ENCODE results near the gene UBE4B. TPM values are rescaled to one million over a fixed set of nuclear protein-coding genes. Genes with fewer than 3 reads are reported as not detected.

UBE4B gene
- total RNA-seq, 1 experiment from 2014 or later = 44.7 TPM

DNA sequence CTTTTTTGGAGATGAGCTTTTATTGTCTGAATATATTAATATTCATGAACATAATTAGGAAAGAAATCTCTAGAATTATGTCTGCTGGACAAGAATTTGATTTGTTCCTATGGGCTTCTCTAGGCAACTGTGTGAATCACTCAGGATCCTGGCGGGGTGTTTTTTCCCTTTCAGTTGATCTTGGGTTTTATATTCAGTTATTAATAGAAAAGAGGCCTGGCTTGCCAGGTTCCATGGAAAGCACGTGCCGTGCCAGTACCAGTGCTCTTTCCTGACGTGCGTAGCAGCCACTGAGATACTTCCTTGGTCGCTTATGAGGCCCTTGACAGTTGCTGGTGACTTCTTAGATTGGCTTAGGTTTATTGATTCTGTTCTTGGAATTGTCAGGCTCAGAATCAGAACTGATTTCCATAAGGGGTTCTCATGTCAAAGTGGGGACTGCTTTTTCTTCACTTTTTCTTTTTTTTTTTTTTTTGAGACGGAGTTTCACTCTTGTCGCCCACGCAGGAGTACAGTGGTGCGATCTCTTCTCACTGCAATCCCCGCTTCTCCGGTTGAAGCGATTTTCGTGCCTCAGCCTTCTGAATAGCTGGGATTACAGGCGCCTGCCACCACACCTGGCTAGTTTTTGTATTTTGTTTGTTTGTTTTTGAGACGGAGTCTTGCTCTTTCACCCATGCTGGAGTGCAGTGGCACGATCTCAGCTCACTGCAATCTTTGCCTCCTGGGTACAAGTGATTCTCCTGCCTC is 129.0 kb downstream of the UBE4B start:
- no peaks in the 10 kb centered on the region; a peak in 1 of 4 replicates for H3K36me3 ChIP-seq (ENCODE audit: control insufficient read depth in 1 of 2, insufficient read depth in 2 of 2, low read length in 2 of 2)
- intact Hi-C loops (cut with micrococcal nuclease) = no loop called here
- DNase-seq (ENCODE audit: low read depth, low spot score) (no peak), ATAC-seq (no peak)
- H3K27me3 ChIP-seq (ENCODE audit: insufficient read depth, low read length) = no peaks in the 10 kb centered on the region
- H2AFZ ChIP-seq (ENCODE audit: low read depth, low read length, poor library complexity, severe bottlenecking) = no peak overlapping the region
- no peaks in the 10 kb centered on the region for H4K20me1 ChIP-seq (ENCODE audit: insufficient read depth)
- RAD21 ChIA-PET (ENCODE audit: low non-redundant PET in 1 of 2, low total read pairs in 2 of 2, uncharacterized antibody in 2 of 2, unreplicated experiment in 2 of 2) = no interaction called here
- H3K9ac ChIP-seq (ENCODE audit: low read length) = no peak overlapping the region
- no peaks in the 10 kb centered on the region for H3K9me2 ChIP-seq (ENCODE audit: insufficient read depth)
- H3K27ac ChIP-seq (ENCODE audit: low read depth, low read length) = no peak overlapping the region
- H3K79me2 ChIP-seq (ENCODE audit: insufficient read depth, low read length) = no peaks in the 10 kb centered on the region
- H3K4me3 ChIP-seq (replicated peaks in 1 of 2; ENCODE audit: low read depth in 1 of 2, low read length in 2 of 2) = no peak overlapping the region
- POLR2A ChIA-PET = no interaction called here
- no peak for TF ChIP-seq ZBTB33 (IDR thresholded peaks at IDR 0.05; ENCODE audit: extremely low read depth, insufficient replicate concordance, low read length)
- TF ChIP-seq, protein P1, sequence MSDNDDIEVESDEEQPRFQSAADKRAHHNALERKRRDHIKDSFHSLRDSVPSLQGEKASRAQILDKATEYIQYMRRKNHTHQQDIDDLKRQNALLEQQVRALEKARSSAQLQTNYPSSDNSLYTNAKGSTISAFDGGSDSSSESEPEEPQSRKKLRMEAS (IDR thresholded peaks at IDR 0.05) = no peak
- TF ChIP-seq TCF7L2 (IDR thresholded peaks at IDR 0.05; ENCODE audit: borderline replicate concordance, extremely low read depth, insufficient read depth, insufficient read length) = no peak
- no peak for TF ChIP-seq RAD21 (IDR thresholded peaks at IDR 0.05; ENCODE audit: low read depth)
- TF ChIP-seq, protein P2, sequence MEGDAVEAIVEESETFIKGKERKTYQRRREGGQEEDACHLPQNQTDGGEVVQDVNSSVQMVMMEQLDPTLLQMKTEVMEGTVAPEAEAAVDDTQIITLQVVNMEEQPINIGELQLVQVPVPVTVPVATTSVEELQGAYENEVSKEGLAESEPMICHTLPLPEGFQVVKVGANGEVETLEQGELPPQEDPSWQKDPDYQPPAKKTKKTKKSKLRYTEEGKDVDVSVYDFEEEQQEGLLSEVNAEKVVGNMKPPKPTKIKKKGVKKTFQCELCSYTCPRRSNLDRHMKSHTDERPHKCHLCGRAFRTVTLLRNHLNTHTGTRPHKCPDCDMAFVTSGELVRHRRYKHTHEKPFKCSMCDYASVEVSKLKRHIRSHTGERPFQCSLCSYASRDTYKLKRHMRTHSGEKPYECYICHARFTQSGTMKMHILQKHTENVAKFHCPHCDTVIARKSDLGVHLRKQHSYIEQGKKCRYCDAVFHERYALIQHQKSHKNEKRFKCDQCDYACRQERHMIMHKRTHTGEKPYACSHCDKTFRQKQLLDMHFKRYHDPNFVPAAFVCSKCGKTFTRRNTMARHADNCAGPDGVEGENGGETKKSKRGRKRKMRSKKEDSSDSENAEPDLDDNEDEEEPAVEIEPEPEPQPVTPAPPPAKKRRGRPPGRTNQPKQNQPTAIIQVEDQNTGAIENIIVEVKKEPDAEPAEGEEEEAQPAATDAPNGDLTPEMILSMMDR (IDR thresholded peaks at IDR 0.05 in 2 of 3, conservative IDR thresholded peaks at IDR 0.05 in 1 of 3; ENCODE audit: borderline replicate concordance in 1 of 3, insufficient read depth in 1 of 3, low read depth in 2 of 3, low read length in 2 of 3) = no peak
- TF ChIP-seq EGR1 (IDR thresholded peaks at IDR 0.05; ENCODE audit: low read depth) = no peak
- TF ChIP-seq EZH2phosphoT487 (IDR thresholded peaks at IDR 0.05; ENCODE audit: borderline replicate concordance) = no peak
- TF ChIP-seq SRF (IDR thresholded peaks at IDR 0.05; ENCODE audit: low read depth) = no peak
- H3K9me3 ChIP-seq (ENCODE audit: control insufficient read depth in 1 of 2, insufficient read depth in 1 of 2, low read depth in 1 of 2, low read length in 2 of 2) = no peaks in the 10 kb centered on the region
- H3K4me2 ChIP-seq (ENCODE audit: low read length) = no peak overlapping the region
- BruUV-seq (replicated peaks) = no TSS peak
- CTCF ChIA-PET = no interaction called here
- H3K4me1 ChIP-seq (ENCODE audit: control insufficient read depth in 1 of 2, insufficient read depth in 2 of 2, low read length in 2 of 2) = no peaks in the 10 kb centered on the region
